GM19463 (cell line): ENCODE measurements around the gene CYTH2.

Experiments
- ATAC-seq: cut with Tn5 transposase; IDR thresholded peaks from one replicate; pipeline ENCODE4 v1.9.1; 2021; ENCODE audit warnings: mild to moderate bottlenecking, moderate library complexity; ENCODE audit not compliant: unreplicated experiment

Gene CYTH2

DNA sequence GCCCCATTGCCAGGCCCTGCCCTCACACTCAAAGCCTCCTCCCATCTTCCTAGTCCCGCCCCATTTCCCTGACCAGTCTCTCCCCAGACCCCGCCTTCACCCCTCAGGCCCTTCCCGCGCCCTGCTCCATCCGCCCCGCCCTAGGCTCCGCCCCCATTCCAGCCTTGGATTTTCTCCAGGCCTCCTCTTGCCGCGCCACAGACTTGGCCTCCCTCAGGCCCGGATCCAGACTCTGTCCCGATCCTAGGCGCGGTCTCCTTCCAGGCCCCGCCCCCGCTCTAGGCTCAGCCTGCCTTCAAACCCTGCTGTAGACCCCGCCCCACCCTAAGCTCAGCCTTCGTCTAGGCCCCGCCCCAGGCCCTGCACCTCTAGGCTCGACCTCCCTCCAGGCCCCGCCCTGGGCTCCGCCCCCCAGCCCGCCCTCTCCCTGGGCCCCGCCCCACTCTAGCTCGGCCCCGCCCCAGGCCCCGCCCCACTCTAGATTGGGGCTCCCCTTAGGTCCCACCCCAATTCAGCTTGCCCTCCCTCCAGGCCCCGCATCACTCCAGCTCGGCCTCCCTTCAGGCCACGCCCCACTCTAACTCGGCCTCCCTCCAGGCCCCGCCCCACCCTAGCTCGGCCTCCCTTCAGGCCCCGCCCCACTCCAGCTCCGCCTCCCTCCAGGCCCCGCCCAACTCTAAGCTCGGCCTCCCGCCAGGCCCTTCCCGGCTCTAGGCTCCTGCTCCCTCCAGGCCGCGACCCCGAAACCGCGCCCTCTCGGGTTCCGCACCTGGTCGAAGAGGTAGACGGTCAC, 24.0 kb downstream of the CYTH2 start:
- peak; percentile 46 for ATAC-seq

DNA sequence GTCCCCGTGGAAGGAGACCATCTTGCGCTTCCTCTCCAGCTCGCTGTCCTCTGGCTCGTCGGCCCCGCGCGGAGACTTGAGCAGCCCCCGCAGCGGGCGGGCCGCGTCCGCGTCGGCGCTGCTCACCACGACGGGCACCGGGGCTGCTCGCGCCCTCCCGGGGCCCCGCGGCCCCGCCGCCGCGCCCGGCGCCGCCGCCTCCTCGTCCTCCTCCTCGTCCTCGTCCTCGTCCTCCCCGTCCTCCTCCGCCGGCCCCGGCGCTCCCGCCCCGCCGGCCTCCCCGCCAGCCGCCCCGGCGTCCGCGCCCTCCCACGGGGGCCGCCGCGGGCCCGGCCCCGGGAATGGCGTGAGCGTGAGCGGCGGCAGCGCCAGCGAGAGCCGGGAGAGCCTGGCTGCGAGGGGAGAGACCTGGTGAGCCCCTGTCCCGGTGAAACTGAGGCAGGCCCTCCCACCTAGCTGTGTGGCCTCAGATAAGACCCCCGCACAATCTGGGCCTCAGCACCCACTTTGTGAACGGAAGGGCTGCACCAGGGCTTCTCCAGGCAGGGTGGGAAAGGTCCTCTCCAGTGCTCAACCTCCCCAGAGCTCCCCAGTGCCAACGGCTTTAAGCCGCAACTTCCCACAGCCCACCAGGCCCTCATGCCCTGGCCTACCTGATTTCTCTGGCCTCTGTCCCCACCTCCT, 24.7 kb downstream of the CYTH2 start:
- peak; percentile 18 for ATAC-seq

DNA sequence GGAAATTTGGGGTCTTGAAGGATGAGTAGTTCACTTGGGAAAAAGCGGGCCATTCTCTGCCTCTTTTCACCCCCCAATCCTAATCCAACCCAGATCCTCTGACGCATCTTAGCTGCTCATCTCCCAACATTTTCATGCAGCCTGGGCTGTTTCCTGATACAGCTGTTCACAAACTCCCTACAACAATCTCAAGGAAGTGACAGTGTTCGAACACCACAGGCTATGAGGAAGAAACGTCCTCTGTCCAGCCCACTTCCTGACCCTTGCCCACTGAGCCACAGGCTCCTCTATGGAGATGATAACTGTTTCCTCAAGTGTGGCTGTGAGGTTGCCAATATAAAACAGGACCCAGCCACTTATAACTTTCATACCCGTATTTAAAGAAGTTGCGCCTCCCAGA, 26.2 kb downstream of the CYTH2 start:
- ATAC-seq = no peak

DNA sequence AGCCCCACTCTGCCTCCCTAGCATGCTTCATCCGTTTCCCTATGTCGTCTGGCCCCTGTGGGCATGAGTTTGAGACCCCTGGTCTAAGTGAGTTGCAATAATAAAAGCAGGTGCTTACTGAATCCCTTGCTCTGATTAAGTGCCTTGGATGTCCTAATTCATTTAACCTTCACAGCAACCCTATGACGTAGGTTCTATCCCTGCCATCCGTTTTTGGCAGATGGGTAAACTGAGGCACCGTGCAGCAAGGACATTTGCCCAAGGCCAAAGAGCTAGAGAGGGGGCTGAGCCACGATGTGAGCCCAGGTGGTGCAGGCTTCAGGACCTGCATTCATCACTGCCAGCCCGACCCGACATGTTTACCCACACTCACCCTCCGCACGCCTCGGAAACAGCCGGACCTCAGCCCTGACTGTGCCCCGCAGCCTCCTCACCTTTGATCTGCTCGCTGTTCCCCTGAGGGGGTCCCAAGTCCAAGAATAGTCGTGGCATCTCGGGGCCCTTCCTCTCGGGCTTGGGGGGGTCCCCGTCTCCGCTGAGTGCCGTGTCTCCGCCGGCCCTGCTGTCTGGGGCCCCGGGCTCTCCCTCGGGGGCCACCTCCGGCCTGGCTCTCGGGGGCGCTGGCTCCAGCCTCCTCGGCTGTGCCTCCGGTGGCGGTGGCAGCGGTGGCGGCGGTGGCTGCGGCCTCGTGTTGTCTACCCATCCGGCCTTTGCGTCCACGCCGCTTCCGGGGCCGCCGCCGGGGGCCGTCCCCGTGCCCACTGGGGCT, 28.0 kb downstream of the CYTH2 start:
- no peak for ATAC-seq

DNA sequence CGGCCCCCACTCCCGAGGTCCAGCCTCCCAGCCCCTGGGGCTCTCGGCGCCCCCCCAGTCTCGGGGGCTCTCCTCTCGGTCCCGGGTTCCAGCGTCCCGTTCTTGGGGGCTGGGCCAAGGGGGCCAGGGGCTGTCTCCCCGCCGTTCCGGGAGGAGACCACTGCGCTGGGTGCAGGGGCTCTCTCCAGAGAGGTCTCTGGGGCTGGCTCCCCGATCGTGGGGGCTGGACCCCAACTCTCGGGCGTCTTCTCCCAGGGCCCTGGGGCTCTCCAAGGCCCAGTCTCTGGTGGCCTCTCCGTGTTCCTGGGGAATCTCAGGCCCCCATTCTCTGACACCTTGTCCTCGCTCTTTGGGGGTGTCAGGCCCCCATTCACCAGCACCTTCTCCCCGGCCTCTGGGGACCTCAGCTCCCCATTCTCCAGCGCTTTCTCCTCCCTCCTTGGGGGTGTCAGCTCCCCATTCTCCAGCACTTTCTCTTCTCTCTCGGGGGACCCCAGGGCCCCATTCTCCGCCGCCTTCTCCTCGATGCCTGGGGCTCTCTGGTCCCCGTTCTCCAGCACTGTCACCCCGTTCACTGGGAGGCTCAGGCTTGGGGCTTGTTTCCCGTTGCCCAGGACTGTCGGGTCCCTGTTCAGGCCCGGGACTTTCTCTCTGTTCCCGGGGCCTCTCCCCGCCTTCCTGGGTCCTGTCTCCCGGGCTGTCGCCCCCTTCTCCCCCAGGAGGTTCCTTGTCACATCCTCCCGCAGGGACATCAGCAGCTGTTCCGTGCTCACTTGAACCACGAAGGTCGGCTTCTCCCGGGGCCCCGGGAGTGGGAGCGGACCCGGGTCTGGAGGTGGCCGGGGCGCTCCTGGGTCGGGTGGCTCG, 28.8 kb downstream of the CYTH2 start:
- no peak for ATAC-seq

DNA sequence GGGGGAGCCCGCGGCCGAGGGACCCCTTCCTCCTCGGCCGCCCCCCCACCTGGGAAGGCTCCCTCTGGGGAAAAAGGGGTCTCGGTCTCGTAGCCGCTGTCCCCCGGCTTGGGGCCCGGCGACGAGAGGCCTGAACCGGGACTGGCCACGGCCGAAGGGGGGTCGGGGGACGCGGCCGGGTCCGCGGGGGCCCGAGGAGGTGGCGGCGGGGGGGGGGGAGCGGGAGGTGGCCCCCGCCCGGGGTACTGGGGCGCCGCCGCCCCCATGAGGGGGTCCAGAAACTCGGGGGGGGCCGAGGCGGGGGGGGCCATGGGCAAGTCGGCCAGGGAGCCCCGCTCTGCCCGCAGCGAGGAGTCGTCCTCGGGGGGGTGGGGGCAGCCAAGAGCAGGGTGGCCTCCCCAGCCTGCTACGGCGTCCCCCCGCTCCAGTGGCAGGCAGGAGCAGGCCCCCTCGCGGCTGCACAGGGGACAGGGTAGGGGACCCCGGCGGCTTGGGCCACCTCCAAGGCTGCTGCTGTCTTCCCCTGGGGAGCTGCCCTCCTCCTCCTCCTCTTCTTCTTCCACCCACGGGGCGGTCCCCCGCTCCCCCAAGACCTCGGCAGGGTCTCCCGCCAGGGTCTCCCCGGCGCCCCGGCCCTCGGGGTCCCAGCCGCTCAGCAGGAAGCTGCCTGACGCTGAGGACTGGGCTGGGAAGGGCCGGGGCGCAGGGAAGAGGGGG, 29.6 kb downstream of the CYTH2 start:
- no peak for ATAC-seq

DNA sequence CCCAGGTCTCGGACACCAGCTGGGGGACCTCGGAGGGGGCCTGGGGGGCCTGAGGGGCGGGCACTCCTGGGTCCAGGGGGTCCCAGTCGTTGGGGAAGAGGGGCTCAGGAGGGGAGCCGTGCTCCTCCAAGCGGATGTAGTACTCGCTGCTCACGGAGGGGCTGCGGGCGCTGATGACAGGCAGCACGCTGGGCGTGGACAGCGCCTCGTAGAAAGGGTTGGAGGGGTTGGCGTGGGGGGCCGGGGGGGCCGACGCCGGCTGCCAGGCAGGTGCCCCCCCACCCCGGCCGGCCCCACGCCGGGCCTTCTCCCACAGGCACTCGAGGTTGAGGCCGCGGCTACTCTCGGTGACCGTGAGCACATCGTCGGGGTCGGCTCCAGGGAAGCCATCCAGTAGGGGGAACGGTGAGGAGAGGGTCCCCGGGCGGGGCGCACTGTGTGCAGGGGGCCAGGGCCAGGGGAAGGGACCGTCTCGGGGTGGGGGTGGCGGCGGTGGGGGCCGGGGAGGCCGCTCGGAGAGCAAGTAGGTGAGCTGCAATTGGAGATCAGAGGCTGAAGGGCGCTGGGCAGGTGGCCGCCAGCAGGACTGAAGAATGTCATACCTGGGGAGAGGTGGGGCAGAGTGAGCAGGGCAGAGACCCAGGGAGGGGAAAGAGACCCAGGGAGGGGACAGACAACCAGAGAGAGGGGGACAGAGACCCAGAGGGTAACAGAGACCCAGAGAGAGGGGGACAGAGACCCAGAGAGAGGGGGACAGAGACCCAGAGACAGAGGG, 30.3 kb downstream of the CYTH2 start:
- no peak for ATAC-seq

DNA sequence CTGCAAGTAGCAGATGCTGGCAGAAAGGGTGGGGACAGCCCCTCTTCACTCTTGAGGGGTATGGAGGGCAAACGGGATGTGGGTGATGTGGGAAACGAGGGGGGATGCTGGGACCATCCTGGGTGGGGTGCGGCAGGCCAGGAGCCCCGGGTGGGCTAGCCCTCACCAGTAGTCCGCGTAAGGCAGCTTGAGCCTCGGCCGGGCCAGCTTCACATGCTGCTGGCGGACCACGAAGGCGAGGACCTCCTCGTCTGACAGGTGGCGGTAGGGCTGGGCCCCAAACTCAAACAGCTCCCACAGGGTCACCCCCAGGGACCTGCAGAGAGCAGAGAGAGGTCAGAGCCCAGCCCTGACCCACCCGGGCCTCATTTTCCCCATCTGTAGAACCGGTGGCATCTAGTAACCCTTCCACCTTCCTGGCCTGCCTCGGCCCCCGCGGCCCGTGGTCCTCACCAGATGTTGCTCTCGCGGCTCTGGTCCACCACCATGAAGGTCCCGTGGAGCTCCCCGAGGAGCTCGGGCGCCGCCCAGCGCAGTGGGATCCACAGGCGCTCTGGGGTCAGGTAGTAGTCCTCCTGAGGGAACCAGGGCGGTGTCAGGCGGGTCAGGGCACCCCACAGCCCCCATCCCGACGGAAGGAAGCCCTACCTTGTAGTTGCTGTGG, 31.8 kb downstream of the CYTH2 start:
- no peak for ATAC-seq

DNA sequence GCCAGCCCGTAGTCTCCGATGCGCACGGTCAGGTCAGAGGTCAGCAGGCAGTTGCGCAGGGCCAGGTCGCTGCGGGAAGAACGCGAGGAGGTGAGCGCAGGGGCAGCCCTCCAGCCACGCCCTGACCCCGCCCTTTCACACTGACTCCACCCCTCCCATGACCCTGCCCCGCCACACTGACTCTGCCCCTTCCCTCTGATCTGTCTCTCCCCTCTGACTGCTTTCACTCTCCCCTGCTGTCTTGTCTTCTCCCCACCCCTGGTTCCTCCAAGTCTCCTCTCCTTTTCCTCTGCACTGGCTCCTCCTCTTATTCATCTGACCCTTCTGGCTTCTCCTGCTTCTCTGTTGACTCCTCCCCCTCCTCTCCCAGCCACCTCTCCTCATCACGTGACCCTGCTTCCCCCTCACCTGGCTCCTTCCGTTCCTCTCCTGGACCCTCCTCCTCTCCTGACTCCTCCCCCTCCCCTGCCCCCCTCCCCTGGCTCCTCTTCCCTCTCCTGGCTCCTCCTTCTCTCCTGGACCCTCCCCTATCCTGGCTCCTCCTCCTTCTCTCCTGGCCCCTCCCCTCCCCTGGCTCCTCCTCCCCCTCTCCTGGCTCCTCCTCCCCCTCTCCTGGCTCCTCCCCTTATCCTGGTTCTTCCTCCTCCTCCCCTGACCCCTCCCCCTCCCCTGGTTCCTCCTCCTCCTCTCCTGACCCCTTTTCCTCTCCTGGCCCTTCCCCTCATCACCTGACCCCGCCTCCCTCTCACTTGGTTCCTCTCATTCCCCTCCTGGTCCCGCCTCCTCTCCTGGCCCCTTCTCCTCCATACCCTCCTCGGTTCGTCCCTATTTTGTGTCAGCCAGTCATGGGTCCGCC, 32.6 kb downstream of the CYTH2 start:
- ATAC-seq = no peak

DNA sequence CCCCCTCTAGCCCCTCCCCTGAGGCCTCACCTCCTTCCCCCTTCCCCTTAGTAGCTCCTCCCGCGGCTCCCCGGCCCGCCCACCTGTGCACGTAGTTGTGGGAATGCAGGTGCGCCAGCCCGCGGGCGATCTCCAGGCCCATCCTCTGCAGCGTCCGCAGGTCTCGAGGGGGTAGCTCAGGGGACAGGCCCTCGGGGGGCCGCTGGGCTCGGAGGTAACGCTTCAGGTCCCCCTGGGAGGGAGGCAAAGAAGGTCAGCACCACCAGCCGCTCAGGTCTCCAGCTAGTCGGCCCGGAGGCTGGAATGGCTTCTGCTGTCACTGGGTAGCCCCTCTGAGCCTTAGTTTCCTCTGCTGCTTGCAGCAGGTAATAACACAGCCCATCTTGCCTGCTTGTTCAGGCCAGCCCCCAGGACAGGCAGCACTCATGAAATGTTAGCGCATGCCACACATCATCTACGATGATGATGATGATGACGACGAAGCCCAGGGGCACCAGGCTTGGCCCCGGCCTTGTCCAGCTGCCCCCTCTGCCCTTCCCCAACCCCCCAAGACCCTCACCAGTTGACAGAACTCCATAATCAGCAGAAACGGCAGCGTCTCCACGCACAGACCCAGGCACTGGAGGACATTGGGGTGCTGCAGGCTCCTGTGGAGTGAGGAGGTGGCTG, 33.3 kb downstream of the CYTH2 start:
- ATAC-seq = no peak

DNA sequence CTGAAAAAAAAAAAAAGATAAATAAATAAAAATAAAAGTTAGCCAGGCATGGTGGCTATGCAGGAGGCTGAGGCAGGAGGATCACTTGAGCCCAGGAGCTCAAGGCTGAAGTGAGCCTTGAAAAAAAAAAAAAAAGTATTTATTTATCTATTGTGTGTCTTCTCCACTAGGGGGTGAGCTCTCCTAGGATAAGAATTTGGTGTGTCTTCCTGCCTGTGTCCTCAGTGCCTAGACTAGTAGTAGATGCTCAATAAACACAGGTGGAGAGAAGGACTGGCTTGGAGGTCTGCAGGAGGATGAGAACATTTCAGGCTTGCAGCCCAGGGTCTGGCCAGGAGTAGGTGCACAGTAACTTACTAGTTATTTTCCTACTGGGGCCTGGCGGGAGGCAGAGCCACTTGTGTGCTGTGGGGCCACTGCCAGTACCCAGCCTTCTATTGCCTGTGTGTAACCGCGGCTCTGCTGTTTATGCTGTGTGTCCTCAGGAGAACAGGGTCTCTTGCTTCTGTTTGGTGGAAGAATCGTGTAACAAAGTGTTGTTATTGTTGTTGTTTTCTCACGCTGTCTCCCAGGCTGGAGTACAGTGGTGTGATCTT, 37.1 kb downstream of the CYTH2 start:
- ATAC-seq = no peak

DNA sequence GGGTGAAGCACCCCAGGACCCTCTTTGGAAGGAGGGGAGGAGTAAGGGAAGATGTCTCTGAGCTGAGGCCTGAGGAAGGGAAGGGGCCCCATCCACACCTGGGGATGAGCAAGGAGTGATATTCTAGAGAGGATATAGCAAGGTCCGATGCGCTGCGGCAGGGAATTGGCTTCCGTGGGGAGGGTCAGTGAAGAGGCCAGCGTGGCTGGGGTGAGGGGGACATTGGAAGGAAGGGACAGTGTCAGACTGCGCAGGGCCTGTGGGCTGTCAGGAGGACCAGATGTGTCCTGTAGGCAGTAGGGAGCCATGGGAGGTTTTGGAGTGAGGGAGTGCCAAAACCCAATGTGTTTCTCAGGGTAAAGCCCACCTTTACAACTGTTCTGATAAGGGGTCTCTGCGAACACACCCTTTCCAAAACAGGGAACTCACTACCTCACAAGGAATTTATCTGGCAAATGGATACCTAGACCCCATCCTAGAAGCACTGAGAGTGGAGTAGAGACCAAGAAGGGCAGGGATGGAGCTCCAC, 38.8 kb downstream of the CYTH2 start:
- ATAC-seq = no peak

DNA sequence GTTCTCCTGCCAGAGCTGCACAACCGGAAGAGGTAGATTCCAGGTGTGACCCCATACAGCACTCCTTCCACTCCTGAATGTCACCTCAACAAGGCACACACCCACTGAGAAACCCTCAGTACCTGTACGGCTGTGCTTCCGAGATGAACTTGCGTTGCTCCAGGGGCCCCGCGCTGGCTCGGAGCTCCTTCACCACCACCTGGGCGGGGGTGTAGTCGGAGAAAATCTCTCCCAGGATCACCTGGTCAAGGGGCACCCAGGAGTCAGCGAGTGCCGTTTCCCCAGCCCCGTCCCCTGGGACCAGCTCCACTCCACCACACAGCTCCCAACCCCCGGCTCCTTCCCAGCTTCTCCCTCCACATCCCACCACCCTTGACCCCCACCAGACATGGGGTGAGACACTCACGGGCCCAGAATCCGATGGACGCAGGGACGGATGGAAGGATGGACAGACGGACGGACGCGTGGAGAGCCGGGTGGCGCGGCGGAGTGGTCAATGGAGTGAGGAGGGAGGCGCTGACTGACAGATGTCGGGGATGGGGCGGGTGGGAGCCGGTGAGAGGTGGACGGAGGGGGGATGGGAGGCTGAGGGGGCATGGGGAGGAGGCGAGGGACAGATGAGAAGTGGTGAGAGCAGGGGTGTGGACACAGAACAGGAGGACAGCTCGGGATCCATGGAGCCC, 39.7 kb downstream of the CYTH2 start:
- no peak for ATAC-seq

DNA sequence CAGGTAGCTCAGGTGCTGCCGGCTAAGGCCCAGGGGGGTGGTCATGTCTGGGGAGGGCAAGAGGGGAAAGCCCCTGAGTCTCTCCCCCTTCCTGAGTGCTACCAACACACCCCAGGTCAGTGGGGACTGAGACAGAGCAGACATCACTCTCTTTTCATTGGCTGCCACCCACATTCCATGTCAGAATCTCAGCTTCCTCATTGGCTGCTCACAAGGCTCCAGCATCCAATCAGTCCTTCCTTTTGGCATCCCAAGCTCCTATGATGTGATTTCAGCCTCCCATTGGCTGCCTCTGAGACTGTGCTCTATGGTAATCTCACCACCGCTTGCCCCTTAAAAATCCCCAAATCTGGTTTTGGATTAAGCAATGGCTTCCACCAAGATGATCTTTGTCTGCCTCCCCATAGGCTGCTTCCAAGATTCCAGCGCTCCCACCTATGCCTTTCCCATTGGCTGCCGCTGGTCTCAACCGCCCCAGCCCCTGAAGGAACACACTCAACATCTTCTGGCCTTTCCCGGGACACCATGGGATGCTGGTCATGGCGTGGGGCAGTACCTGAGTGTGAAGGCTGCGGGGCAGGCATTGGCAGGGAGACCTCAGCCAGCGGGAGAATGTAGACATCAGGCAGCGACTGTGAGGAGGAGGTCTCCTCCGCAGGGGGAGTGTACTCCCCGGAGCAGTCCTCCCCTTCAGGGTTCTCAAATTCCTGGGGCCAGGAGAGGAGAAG, 40.5 kb downstream of the CYTH2 start:
- no peak for ATAC-seq

DNA sequence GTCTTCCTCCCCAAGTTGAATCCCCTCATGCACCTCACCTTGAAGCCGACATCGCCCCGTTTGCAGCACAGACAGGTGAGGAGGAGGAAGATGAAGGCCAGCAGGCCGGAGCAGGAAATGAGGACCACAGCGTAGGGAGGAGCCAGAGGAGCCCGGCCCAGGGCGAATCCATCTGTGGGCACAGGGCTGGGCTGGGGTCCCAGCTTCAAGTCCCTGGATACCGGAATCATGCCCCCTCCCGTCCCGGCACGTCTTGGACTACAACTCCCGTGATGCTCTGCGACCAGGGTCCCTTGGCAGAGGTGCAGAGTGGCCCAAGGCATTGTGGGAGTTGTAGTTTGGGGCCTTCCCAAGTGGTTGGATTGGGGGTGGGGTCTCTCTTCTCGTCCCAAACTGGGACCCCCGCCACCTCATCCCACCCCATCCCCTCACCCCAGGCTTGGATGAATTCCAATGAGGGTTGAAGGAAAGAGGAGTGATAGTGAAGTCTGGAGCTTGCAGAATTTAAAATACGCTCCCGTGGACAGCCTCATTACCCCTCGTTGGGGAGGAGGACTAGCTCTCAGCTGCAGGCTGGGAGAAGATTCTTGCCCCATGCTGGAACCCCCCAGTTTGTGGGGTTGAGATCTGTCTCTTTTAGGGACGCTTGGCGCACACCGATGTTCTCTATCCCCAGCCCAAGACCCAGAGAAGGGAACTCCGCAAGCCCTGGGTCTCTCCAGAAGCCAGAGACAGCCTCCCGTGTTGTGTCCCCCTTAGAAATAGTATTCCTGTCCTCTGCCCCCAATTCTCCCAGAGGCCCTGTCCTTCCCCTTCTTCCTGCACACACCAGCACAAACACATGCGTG, 41.5 kb downstream of the CYTH2 start:
- no peak for ATAC-seq
